Measurements from ENCODE around the gene CENPX.

The CENPX gene

GRCh38 chr17:82016061-82016874 lies 6.4 kb downstream of the CENPX start:
- no peak overlapping the region for H3K9ac ChIP-seq (ENCODE audit: low read length)
- H3K27ac ChIP-seq (ENCODE audit: low read length) = no peak overlapping the region
- peaks cover 1% of the 10 kb centered on the region; the same call in 1 of the 2 replicates for H3K79me2 ChIP-seq (ENCODE audit: low read length)
- no peaks in the 10 kb centered on the region for H3K27me3 ChIP-seq (ENCODE audit: low read depth, low read length)
- no peak overlapping the region for H3K4me3 ChIP-seq (ENCODE audit: low read length)
- peaks cover 4% of the 10 kb centered on the region for H3K4me1 ChIP-seq (ENCODE audit: low read length)
- no peaks in the 10 kb centered on the region for H3K36me3 ChIP-seq (replicated peaks; ENCODE audit: low read depth, low read length)
- H2AFZ ChIP-seq (ENCODE audit: low read depth, low read length) = no peak overlapping the region
- no peak for TF ChIP-seq EZH2phosphoT487 (IDR thresholded peaks at IDR 0.05; ENCODE audit: low read depth)
- no peak for TF ChIP-seq CTCF (IDR thresholded peaks at IDR 0.05; ENCODE audit: low read depth, low read length)
- no peaks in the 10 kb centered on the region for H3K9me3 ChIP-seq (ENCODE audit: insufficient read depth, low read length)
- peaks cover 11% of the 10 kb centered on the region for H4K20me1 ChIP-seq (ENCODE audit: insufficient read depth, low read length)
- H3K4me2 ChIP-seq (ENCODE audit: low read length) = no peak overlapping the region

- H3K4me2 ChIP-seq (ENCODE audit: low read length) = no peak overlapping the region
- TF ChIP-seq EZH2phosphoT487 (IDR thresholded peaks at IDR 0.05; ENCODE audit: low read depth) = no peak
- TF ChIP-seq CTCF (IDR thresholded peaks at IDR 0.05; ENCODE audit: low read depth, low read length) = no peak
- no peak overlapping the region for H3K27ac ChIP-seq (ENCODE audit: low read length)
- H3K4me3 ChIP-seq (ENCODE audit: low read length) = no peak overlapping the region
- H3K36me3 ChIP-seq (replicated peaks; ENCODE audit: low read depth, low read length) = no peaks in the 10 kb centered on the region
- H3K9me3 ChIP-seq (ENCODE audit: insufficient read depth, low read length) = no peaks in the 10 kb centered on the region
- H3K4me1 ChIP-seq (ENCODE audit: low read length) = 0 out of 2 replicates have a peak, but pooled peaks cover 3% of the 10 kb centered on the region
- H4K20me1 ChIP-seq (ENCODE audit: insufficient read depth, low read length) = peaks cover 4% of the 10 kb centered on the region; the same call in 1 of the 2 replicates
- H3K9ac ChIP-seq (ENCODE audit: low read length) = no peak overlapping the region
- H3K27me3 ChIP-seq (ENCODE audit: low read depth, low read length) = no peaks in the 10 kb centered on the region
- H3K79me2 ChIP-seq (ENCODE audit: low read length) = no peaks in the 10 kb centered on the region
- no peak overlapping the region for H2AFZ ChIP-seq (ENCODE audit: low read depth, low read length)
Observed at GRCh38 chr17:82015311-82015971, 7.2 kb downstream of the CENPX start.

- H3K27me3 ChIP-seq (ENCODE audit: low read depth, low read length) = no peaks in the 10 kb centered on the region
- no peak overlapping the region for H3K4me3 ChIP-seq (ENCODE audit: low read length)
- no peak overlapping the region for H3K27ac ChIP-seq (ENCODE audit: low read length)
- H3K4me1 ChIP-seq (ENCODE audit: low read length) = 0 out of 2 replicates have a peak, but pooled peaks cover 3% of the 10 kb centered on the region
- no peak overlapping the region for H3K4me2 ChIP-seq (ENCODE audit: low read length)
- H3K9me3 ChIP-seq (ENCODE audit: insufficient read depth, low read length) = no peaks in the 10 kb centered on the region
- TF ChIP-seq CTCF (IDR thresholded peaks at IDR 0.05; ENCODE audit: low read depth, low read length) = no peak
- no peak for TF ChIP-seq EZH2phosphoT487 (IDR thresholded peaks at IDR 0.05; ENCODE audit: low read depth)
- no peak overlapping the region for H3K9ac ChIP-seq (ENCODE audit: low read length)
- no peaks in the 10 kb centered on the region for H4K20me1 ChIP-seq (ENCODE audit: insufficient read depth, low read length)
- H3K36me3 ChIP-seq (replicated peaks; ENCODE audit: low read depth, low read length) = no peaks in the 10 kb centered on the region
- H2AFZ ChIP-seq (ENCODE audit: low read depth, low read length) = no peak overlapping the region
- no peaks in the 10 kb centered on the region for H3K79me2 ChIP-seq (ENCODE audit: low read length)
Observed at GRCh38 chr17:82014971-82015310, 7.7 kb downstream of the CENPX start.

GRCh38 chr17:82014432-82014831 lies 8.2 kb downstream of the CENPX start:
- Histone ChIP-seq H3K9me3 (ENCODE audit: insufficient read depth, low read length) (no peaks in the 10 kb centered on the region), H3K4me1 (ENCODE audit: low read length) (0 out of 2 replicates have a peak, but pooled peaks cover 3% of the 10 kb centered on the region), H4K20me1 (ENCODE audit: insufficient read depth, low read length) (no peaks in the 10 kb centered on the region), H3K4me2 (ENCODE audit: low read length) (no peak overlapping the region), H3K27me3 (ENCODE audit: low read depth, low read length) (no peaks in the 10 kb centered on the region), H3K36me3 (replicated peaks; ENCODE audit: low read depth, low read length) (no peaks in the 10 kb centered on the region), H3K9ac (ENCODE audit: low read length) (no peak overlapping the region), H3K27ac (ENCODE audit: low read length) (no peak overlapping the region), H3K79me2 (ENCODE audit: low read length) (no peaks in the 10 kb centered on the region), H2AFZ (ENCODE audit: low read depth, low read length) (no peak overlapping the region), H3K4me3 (ENCODE audit: low read length) (no peak overlapping the region)
- TF ChIP-seq EZH2phosphoT487 (IDR thresholded peaks at IDR 0.05; ENCODE audit: low read depth) = no peak

Data from OCI-LY3 (cell line).